ENCODE measurements around the gene IL23A.

- TF ChIP-seq, protein P1, sequence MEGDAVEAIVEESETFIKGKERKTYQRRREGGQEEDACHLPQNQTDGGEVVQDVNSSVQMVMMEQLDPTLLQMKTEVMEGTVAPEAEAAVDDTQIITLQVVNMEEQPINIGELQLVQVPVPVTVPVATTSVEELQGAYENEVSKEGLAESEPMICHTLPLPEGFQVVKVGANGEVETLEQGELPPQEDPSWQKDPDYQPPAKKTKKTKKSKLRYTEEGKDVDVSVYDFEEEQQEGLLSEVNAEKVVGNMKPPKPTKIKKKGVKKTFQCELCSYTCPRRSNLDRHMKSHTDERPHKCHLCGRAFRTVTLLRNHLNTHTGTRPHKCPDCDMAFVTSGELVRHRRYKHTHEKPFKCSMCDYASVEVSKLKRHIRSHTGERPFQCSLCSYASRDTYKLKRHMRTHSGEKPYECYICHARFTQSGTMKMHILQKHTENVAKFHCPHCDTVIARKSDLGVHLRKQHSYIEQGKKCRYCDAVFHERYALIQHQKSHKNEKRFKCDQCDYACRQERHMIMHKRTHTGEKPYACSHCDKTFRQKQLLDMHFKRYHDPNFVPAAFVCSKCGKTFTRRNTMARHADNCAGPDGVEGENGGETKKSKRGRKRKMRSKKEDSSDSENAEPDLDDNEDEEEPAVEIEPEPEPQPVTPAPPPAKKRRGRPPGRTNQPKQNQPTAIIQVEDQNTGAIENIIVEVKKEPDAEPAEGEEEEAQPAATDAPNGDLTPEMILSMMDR (IDR thresholded peaks at IDR 0.05; ENCODE audit: low read depth, low read length, poor library complexity, severe bottlenecking), result no peak
- no peak for TF ChIP-seq EZH2phosphoT487 (IDR thresholded peaks at IDR 0.05; ENCODE audit: borderline replicate concordance, low read length)
Measured at GRCh38 chr12:56299853-56300643, 38.6 kb upstream of the IL23A start, which contains the start of gene CS.
